ENCODE data around the gene NAGS. TPM values are rescaled to one million over a fixed set of nuclear protein-coding genes. Genes with fewer than 3 reads are reported as not detected.

NAGS gene
- total and polyA plus RNA-seq, 8 donors = 2.4 to 7.0 (median 3.7) TPM

- H3K27me3 ChIP-seq = peaks cover 27 to 72% of the 10 kb centered on the region in 2 donors
- no peaks in the 10 kb centered on the region for H3K9me3 ChIP-seq
- H3K36me3 ChIP-seq = no peaks in the 10 kb centered on the region
- peaks cover 0 to 12% of the 10 kb centered on the region in 2 donors for H3K4me1 ChIP-seq
- TF ChIP-seq, protein P1, sequence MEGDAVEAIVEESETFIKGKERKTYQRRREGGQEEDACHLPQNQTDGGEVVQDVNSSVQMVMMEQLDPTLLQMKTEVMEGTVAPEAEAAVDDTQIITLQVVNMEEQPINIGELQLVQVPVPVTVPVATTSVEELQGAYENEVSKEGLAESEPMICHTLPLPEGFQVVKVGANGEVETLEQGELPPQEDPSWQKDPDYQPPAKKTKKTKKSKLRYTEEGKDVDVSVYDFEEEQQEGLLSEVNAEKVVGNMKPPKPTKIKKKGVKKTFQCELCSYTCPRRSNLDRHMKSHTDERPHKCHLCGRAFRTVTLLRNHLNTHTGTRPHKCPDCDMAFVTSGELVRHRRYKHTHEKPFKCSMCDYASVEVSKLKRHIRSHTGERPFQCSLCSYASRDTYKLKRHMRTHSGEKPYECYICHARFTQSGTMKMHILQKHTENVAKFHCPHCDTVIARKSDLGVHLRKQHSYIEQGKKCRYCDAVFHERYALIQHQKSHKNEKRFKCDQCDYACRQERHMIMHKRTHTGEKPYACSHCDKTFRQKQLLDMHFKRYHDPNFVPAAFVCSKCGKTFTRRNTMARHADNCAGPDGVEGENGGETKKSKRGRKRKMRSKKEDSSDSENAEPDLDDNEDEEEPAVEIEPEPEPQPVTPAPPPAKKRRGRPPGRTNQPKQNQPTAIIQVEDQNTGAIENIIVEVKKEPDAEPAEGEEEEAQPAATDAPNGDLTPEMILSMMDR (IDR thresholded peaks at IDR 0.05) = no peak
- DNase-seq (no peak), ATAC-seq (no peak)
- intact Hi-C loops (cut with DNase I) = no loop called here
- no peak overlapping the region for H3K4me3 ChIP-seq
- no peak overlapping the region for H3K27ac ChIP-seq
Measured at GRCh38 chr17:43986225-43986981, 18.0 kb upstream of the NAGS start.

DNA sequence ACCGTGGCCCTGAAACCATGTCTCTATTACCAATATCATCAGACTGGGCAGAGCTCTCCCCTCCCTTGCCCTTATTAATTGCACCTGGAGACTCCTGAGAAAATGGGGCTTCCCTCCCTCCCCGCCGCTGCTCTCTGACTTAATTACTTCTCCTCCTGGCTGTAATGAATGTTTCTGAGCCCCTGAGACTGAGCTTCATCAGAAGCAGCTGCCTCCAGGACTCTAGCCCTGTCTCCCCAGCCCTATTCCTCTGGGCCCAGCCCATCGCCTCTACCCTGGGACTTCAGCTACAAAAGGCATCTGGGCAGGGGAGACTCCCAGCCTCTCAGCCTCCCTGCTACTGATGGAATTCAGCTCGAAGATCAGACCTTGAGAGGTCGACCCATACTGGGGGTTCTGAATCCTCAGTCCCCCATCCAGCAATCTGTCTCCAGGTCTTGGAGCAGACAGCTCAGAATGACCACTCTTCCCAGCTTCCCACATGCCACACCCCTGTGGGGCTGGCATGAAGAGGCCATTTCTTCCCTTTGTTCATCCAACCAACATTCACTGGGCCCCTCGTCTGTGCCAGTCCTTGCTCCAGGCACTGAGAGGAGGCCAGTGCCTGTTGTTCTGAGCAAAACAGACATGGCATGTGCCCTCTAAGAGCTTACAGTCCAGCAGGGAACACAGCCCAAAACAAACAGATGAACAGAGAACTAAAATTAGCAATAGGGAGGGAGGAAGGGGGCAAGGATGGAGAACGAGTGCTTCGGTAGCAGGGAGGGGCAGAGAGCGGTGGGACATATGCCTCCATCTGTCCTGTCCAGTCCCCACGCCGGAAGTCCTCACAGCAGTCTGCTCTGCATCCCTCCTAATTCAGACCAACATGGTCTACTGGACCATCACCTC, 17.0 kb upstream of the NAGS start:
- ATAC-seq = no peak
- H3K36me3 ChIP-seq = no peaks in the 10 kb centered on the region
- no peak overlapping the region for H3K27ac ChIP-seq
- peaks cover 0 to 12% of the 10 kb centered on the region in 2 donors for H3K4me1 ChIP-seq
- H3K9me3 ChIP-seq = no peaks in the 10 kb centered on the region
- H3K4me3 ChIP-seq = no peak overlapping the region
- TF ChIP-seq, protein P1 (IDR thresholded peaks at IDR 0.05) = no peak
- peaks cover 27 to 62% of the 10 kb centered on the region in 2 donors for H3K27me3 ChIP-seq
- intact Hi-C loops (cut with DNase I) = no loop called here
- no peak for DNase-seq

GRCh38 chr17:43988301-43988700, 16.1 kb upstream of the NAGS start:
- Histone ChIP-seq H3K27ac (no peak overlapping the region), H3K36me3 (no peaks in the 10 kb centered on the region), H3K27me3 (peaks cover 19 to 53% of the 10 kb centered on the region in 2 donors), H3K4me3 (no peak overlapping the region), H3K4me1 (peaks cover 0 to 11% of the 10 kb centered on the region in 2 donors), H3K9me3 (no peaks in the 10 kb centered on the region)
- ATAC-seq (no peak), DNase-seq (no peak)
- intact Hi-C loops (cut with DNase I) = no loop called here
- TF ChIP-seq, protein P1 (IDR thresholded peaks at IDR 0.05) = no peak

GRCh38 chr17:43992641-43993040, 11.8 kb upstream of the NAGS start:
- H3K27me3 ChIP-seq = peaks cover 11 to 16% of the 10 kb centered on the region in 2 donors
- DNase-seq = no peak
- no peak for ATAC-seq
- H3K4me3 ChIP-seq = no peak overlapping the region
- H3K27ac ChIP-seq = no peak overlapping the region
- intact Hi-C loops (cut with DNase I) = loop anchor here in 1 of 2 donors (5.0 kb wide), 1 partner anchor 45 kb away; no protein-coding TSS in a partner anchor
- H3K4me1 ChIP-seq = no peaks in the 10 kb centered on the region
- H3K9me3 ChIP-seq = no peaks in the 10 kb centered on the region
- TF ChIP-seq, protein P1 (IDR thresholded peaks at IDR 0.05) = no peak
- H3K36me3 ChIP-seq = no peaks in the 10 kb centered on the region
